GM18951 (cell line): ENCODE results near the gene PALD1.

Source experiments
- POLR2A ChIP-seq: IDR thresholded peaks from 4 replicates; pipeline ENCODE4 v1.6.1; 2011; ENCODE audit warnings: mild to moderate bottlenecking; ENCODE audit not compliant: insufficient read length, insufficient read depth; ENCODE audit errors: extremely low read depth
- in situ Hi-C: fragments of 300-500 bp; cut with MboI; formaldehyde crosslinking; loops from one replicate; pipeline ENCODE4 v1.12.0; 2022; ENCODE audit warnings: low sequenced_read_pairs, mixed read lengths, inconsistent platforms; ENCODE audit not compliant: unreplicated experiment

Gene PALD1

GRCh38 chr10:70557086-70557845 is 78.7 kb downstream of the PALD1 start:
- in situ Hi-C loops, result no loop called here
- TF ChIP-seq POLR2A, result no peak

- in situ Hi-C loops, result no loop called here
- TF ChIP-seq POLR2A, result no peak
Observed at GRCh38 chr10:70557876-70558275, 79.3 kb downstream of the PALD1 start.

GRCh38 chr10:70558295-70558694 is 79.7 kb downstream of the PALD1 start:
- in situ Hi-C loops, result no loop called here
- TF ChIP-seq POLR2A, result no peak

- in situ Hi-C loops, result no loop called here
- no peak for TF ChIP-seq POLR2A
Observed at GRCh38 chr10:70558871-70559810, 80.6 kb downstream of the PALD1 start.

GRCh38 chr10:70559861-70560260 is 81.3 kb downstream of the PALD1 start:
- no peak for TF ChIP-seq POLR2A
- in situ Hi-C loops, result no loop called here

GRCh38 chr10:70560511-70560941 is 82.0 kb downstream of the PALD1 start:
- in situ Hi-C loops, result no loop called here
- no peak for TF ChIP-seq POLR2A

- no peak for TF ChIP-seq POLR2A
- in situ Hi-C loops, result no loop called here
Observed at GRCh38 chr10:70561070-70561469, 82.5 kb downstream of the PALD1 start.

DNA sequence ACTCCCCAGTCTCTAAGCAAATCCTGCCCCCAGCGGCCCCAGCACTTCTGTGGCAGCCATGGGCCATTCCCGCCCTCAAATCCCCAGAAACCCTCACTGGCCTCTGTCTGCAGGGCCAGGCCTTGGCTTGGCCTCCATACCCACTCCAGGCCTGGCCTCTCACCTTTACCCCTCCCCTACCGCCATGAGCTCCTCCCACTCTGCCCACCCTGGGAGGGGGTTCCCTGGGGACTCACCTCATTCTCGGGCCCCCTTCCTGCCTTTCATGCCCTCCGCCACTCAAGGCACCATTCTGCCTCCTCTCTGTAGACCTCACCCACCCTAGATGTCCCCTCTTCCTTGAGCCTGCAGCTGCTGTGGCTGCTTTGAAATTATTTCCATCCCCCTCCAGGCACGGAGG is 83.0 kb downstream of the PALD1 start:
- in situ Hi-C loops, result no loop called here
- TF ChIP-seq POLR2A, result no peak

GRCh38 chr10:70562036-70562755 is 83.6 kb downstream of the PALD1 start:
- in situ Hi-C loops, result no loop called here
- no peak for TF ChIP-seq POLR2A

DNA sequence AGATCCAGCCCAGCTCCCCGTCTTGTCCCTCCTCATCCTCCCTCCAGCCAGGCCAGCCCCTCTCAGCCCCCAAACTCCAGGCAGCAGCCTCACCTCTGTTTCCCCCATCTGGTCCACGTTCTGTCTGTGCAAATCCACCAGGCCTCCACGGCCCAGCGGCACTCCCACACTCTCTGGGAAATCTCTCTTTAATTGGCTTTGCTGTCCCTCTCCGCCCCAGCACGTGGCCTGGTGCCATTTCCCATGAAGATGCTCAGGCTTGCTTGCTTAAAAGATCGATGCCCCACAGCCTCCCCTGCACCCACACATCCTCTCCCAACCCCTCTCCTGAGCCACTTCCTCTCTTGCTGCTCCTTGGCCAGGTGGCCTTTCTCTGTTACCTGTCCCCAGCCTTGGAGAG is 84.7 kb downstream of the PALD1 start:
- in situ Hi-C loops, result no loop called here
- no peak for TF ChIP-seq POLR2A

DNA sequence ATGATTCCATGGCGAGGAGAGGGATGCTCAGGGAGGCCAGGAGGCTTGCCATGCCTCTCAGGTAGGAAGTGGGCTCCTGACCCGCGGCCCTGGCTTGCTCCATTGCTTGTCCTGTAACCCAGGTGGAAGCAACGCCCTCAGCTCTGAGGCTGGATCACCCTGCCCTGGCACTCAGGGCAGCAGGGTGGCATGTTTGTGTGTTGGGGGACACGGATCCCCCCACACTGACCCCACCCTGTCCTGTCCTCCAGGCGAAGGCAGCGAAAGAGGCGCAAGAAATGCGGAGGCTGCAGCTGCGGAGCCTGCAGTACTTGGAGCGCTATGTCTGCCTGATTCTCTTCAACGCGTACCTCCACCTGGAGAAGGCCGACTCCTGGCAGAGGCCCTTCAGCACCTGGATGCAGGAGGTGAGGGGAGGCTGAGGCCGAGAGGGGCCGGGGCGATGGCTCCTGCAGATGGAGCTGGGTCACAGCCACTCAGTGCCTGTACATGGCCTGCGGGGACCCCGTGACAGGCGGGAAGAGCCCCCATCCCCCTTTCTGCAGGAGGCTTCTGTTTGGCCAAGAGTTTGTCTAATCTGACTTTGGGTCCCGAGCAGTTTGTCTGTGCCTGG is 85.7 kb downstream of the PALD1 start:
- in situ Hi-C loops, result no loop called here
- TF ChIP-seq POLR2A, result no peak

- in situ Hi-C loops, result no loop called here
- TF ChIP-seq POLR2A, result no peak
Observed at GRCh38 chr10:70564901-70565351, 86.4 kb downstream of the PALD1 start.
